Breast epithelium (tissue), 4 donors: ENCODE results near the gene ARMH1. TPM values are rescaled to one million over a fixed set of nuclear protein-coding genes. Genes with fewer than 3 reads are reported as not detected.

Source experiments
- DNase-seq, 2 donors: peaks; one replicate each; pipeline ENCODE4 v3.0.0-alpha.2; 2019; ENCODE audit warnings: low spot score in 2 of 2
- H3K27ac ChIP-seq, 2 donors: fragments of 200-600 bp; sonication (generic) in 1 of 2; one replicate each; pipeline ENCODE4 v1.5.1; 2016 to 2019; ENCODE audit warnings: mild to moderate bottlenecking in 1 of 2
- H3K27me3 ChIP-seq, 2 donors: fragments of 200-600 bp; sonication (generic) in 1 of 2; one replicate each; pipeline versions ENCODE4 v1.5.1 to v1.6.0; 2017 to 2019; ENCODE audit warnings: control low read depth in 1 of 2, mild to moderate bottlenecking in 1 of 2
- H3K36me3 ChIP-seq: fragments of 200-600 bp; one replicate; pipeline ENCODE4 v1.5.1; 2019
- H3K4me1 ChIP-seq, 2 donors: fragments of 200-600 bp; sonication (generic); one replicate each; pipeline ENCODE4 v1.5.1; 2016 to 2019; ENCODE audit warnings: control low read depth in 1 of 2
- H3K4me3 ChIP-seq, 3 donors: fragments of 200-600 bp; sonication (generic); 1 replicate in 2 of 3; 2 replicates in 1 of 3; pipeline ENCODE4 v1.5.1; 2016 to 2019; ENCODE audit warnings: mild to moderate bottlenecking in 3 of 3, moderate library complexity in 2 of 3
- H3K9me3 ChIP-seq, 2 donors: fragments of 200-600 bp; sonication (generic) in 1 of 2; one replicate each; pipeline ENCODE4 v1.5.1; 2016 to 2019; ENCODE audit warnings: control low read depth in 1 of 2
- CTCF ChIP-seq, 3 donors: fragments of 450-650 bp; IDR thresholded peaks; one replicate each; pipeline ENCODE4 v1.5.1; 2016 to 2017; ENCODE audit warnings: antibody characterized with exemption in 3 of 3, mild to moderate bottlenecking in 3 of 3, moderate library complexity in 3 of 3
- POLR2A ChIP-seq: fragments of 450-650 bp; IDR thresholded peaks from one replicate; pipeline ENCODE4 v1.6.1; 2016; ENCODE audit warnings: antibody characterized with exemption, mild to moderate bottlenecking, moderate library complexity
- POLR2AphosphoS5 ChIP-seq, 3 donors: sonication (generic); formaldehyde crosslinking; IDR thresholded peaks; one replicate each; pipeline ENCODE4 v1.6.1; 2017; ENCODE audit warnings: antibody characterized with exemption in 3 of 3
- intact Hi-C: fragments of 100-400 bp; cut with DNase I; formaldehyde crosslinking; loops from one replicate; pipeline ENCODE4 v1.15.1; 2023; ENCODE audit warnings: low total_unique reads
- total RNA-seq, 3 donors: library from RNA; depleted of rRNA; stranded (reverse); fragments of >200 nt; gene quantifications; one replicate each; pipeline ENCODE4 v1.1.0, GENCODE V29; 2016

Gene ARMH1
- total RNA-seq, 3 donors from 2014 or later: 1.8 to 3.8 (median 2.9) TPM

- TF ChIP-seq POLR2A: no peak
- no peak for TF ChIP-seq POLR2AphosphoS5 (IDR thresholded peaks at IDR 0.05)
- TF ChIP-seq CTCF (IDR thresholded peaks at IDR 0.05): no peak
- DNase-seq: no peak
- H3K4me3 ChIP-seq: no peak overlapping the region
- no peaks in the 10 kb centered on the region for H3K36me3 ChIP-seq
- H3K27ac ChIP-seq: no peak overlapping the region
- no peaks in the 10 kb centered on the region for H3K4me1 ChIP-seq
- no peaks in the 10 kb centered on the region for H3K27me3 ChIP-seq
- intact Hi-C loops: no loop called here
- H3K9me3 ChIP-seq: no peaks in the 10 kb centered on the region
These were observed 21.2 kb upstream of the ARMH1 start for GRCh38 chr1:44653107-44653964.

GRCh38 chr1:44654621-44655187 is 19.8 kb upstream of the ARMH1 start:
- Histone ChIP-seq H3K4me3 (no peak overlapping the region), H3K27ac (no peak overlapping the region), H3K36me3 (no peaks in the 10 kb centered on the region), H3K4me1 (no peaks in the 10 kb centered on the region), H3K27me3 (no peaks in the 10 kb centered on the region), H3K9me3 (no peaks in the 10 kb centered on the region)
- TF ChIP-seq POLR2AphosphoS5 (IDR thresholded peaks at IDR 0.05) (no peak), CTCF (IDR thresholded peaks at IDR 0.05) (no peak), POLR2A (no peak)
- intact Hi-C loops: no loop called here
- no peak for DNase-seq

GRCh38 chr1:44655609-44656008 is 18.9 kb upstream of the ARMH1 start:
- DNase-seq: no peak
- H3K36me3 ChIP-seq: no peaks in the 10 kb centered on the region

GRCh38 chr1:44659566-44659965 is 14.9 kb upstream of the ARMH1 start:
- intact Hi-C loops: no loop called here
- H3K27me3 ChIP-seq: no peaks in the 10 kb centered on the region

More at GRCh38 chr1:44655609-44656008, 18.9 kb upstream of the ARMH1 start:
- no peaks in the 10 kb centered on the region for H3K9me3 ChIP-seq
- H3K4me3 ChIP-seq: no peak overlapping the region
- no peaks in the 10 kb centered on the region for H3K27me3 ChIP-seq
- H3K27ac ChIP-seq: no peak overlapping the region
- intact Hi-C loops: no loop called here
- TF ChIP-seq CTCF (IDR thresholded peaks at IDR 0.05) (peak; percentile 16 to 41 (median 37)), POLR2A (no peak)
- no peaks in the 10 kb centered on the region for H3K4me1 ChIP-seq

More at GRCh38 chr1:44659566-44659965, 14.9 kb upstream of the ARMH1 start:
- Histone ChIP-seq H3K36me3 (no peaks in the 10 kb centered on the region), H3K4me3 (no peak overlapping the region), H3K27ac (no peak overlapping the region), H3K9me3 (no peaks in the 10 kb centered on the region), H3K4me1 (no peaks in the 10 kb centered on the region)
- TF ChIP-seq CTCF (IDR thresholded peaks at IDR 0.05): no peak
- no peak for TF ChIP-seq POLR2AphosphoS5 (IDR thresholded peaks at IDR 0.05)
- no peak for TF ChIP-seq POLR2A
- no peak for DNase-seq
